ENCODE data around the gene SLC6A11.

DNA sequence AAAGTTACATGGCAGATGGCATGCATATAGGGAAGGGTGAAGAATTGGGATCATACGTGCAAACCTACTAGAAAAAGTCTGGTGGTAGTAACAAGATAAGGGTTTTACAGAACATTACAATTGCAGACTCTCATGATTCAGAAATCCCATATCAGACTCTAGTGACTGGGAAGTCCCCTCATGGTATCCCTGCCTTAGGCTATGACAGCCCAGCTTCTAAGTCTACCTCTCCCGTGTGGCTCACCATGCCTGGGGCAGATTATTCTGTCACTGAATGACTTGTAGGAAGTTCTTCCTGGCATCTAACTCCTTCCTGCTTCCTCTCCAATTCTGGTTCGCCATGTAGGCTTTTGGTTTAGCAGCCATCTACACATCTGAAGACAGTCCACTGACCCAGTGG, 5.7 kb upstream of the SLC6A11 start:
- TF ChIP-seq, protein P1, sequence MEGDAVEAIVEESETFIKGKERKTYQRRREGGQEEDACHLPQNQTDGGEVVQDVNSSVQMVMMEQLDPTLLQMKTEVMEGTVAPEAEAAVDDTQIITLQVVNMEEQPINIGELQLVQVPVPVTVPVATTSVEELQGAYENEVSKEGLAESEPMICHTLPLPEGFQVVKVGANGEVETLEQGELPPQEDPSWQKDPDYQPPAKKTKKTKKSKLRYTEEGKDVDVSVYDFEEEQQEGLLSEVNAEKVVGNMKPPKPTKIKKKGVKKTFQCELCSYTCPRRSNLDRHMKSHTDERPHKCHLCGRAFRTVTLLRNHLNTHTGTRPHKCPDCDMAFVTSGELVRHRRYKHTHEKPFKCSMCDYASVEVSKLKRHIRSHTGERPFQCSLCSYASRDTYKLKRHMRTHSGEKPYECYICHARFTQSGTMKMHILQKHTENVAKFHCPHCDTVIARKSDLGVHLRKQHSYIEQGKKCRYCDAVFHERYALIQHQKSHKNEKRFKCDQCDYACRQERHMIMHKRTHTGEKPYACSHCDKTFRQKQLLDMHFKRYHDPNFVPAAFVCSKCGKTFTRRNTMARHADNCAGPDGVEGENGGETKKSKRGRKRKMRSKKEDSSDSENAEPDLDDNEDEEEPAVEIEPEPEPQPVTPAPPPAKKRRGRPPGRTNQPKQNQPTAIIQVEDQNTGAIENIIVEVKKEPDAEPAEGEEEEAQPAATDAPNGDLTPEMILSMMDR (IDR thresholded peaks at IDR 0.05), result no peak
- TF ChIP-seq POLR2A (IDR thresholded peaks at IDR 0.05), result no peak

All from lower leg skin (tissue), 3 donors.